Thyroid gland (tissue), 4 donors: ENCODE data around the gene OR1E2. TPM values are rescaled to one million over a fixed set of nuclear protein-coding genes. Genes with fewer than 3 reads are reported as not detected.
"Not testable (repeated sequence)": the region's sequence is repeated elsewhere in the genome, so short reads cannot be mapped to it uniquely, and the experiment has no call there.

Experiments used
- DNase-seq, 2 donors: peaks; one replicate each; pipeline ENCODE4 v3.0.0-alpha.2; 2019
- H3K27ac ChIP-seq, 3 donors: fragments of 200-600 bp; sonication (generic); 1 replicate in 2 of 3; 2 replicates in 1 of 3; pipeline ENCODE4 v1.5.1; 2016 to 2019; ENCODE audit warnings: mild to moderate bottlenecking in 1 of 3, moderate library complexity in 1 of 3
- H3K27me3 ChIP-seq: fragments of 200-600 bp; sonication (generic); one replicate; pipeline ENCODE4 v1.5.1; 2019
- H3K36me3 ChIP-seq, 2 donors: fragments of 200-600 bp; sonication (generic); one replicate each; pipeline ENCODE4 v1.5.1; 2016 to 2019
- H3K4me1 ChIP-seq, 2 donors: fragments of 200-600 bp; sonication (generic); one replicate each; pipeline ENCODE4 v1.5.1; 2017 to 2019
- H3K4me3 ChIP-seq, 3 donors: fragments of 200-600 bp; sonication (generic); replicated peaks in 1 of 3; 1 replicate in 2 of 3; 2 replicates in 1 of 3; pipeline ENCODE4 v1.5.1; 2016; ENCODE audit warnings: mild to moderate bottlenecking in 1 of 3
- H3K9me3 ChIP-seq: fragments of 200-600 bp; sonication (generic); one replicate; pipeline ENCODE4 v1.5.1; 2017
- POLR2A ChIP-seq, 2 donors: fragments of 450-650 bp; IDR thresholded peaks; one replicate each; pipeline ENCODE4 v1.6.1; 2017; ENCODE audit warnings: antibody characterized with exemption in 2 of 2, mild to moderate bottlenecking in 2 of 2, moderate library complexity in 1 of 2
- WGBS, 2 donors: methylation state at CpG; one replicate each; pipeline ENCODE4 v1.1.5; 2017; 5-methylcytosine and 5-hydroxymethylcytosine counted together
- intact Hi-C: fragments of 100-400 bp; cut with DNase I; formaldehyde crosslinking; loops from one replicate; pipeline ENCODE4 v1.15.1; 2023
- total RNA-seq, 4 donors: library from RNA; depleted of rRNA; stranded (reverse); fragments of >200 nt; gene quantifications; one replicate each; pipeline ENCODE4 v1.2.3, GENCODE V29; 2016
- TF ChIP-seq, protein P1 (sequence below), 6 experiments: fragments of 200-600 bp in 3 of 6; fragments of 450-650 bp in 3 of 6; sonication (generic) in 3 of 6; IDR thresholded peaks; one replicate each; pipeline ENCODE4 v1.5.1; 2016 to 2019; ENCODE audit warnings: antibody characterized with exemption in 6 of 6, mild to moderate bottlenecking in 2 of 6, inconsistent platforms in 1 of 6, moderate library complexity in 1 of 6

Gene OR1E2
- total RNA-seq, 4 donors from 2014 or later = not detected

DNA sequence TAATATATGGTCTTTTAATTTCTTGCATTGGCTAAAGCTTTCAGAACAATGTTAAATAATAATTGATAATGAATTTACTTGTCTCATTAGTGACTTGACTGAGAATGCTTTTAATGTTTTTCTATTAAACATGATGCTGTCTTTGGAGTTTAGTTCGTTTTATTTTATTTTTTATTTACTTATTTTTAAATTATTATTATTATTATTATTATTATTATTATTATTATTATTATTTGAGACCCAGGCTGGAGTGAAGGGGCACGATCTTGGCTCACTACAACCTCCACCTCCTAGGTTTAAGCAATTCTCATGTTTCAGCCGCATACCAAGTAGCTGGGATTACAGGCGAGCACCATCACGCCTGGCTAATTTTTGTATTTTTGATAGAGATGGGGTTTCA lies 18.0 kb downstream of the OR1E2 start:
- TF ChIP-seq, protein P1, sequence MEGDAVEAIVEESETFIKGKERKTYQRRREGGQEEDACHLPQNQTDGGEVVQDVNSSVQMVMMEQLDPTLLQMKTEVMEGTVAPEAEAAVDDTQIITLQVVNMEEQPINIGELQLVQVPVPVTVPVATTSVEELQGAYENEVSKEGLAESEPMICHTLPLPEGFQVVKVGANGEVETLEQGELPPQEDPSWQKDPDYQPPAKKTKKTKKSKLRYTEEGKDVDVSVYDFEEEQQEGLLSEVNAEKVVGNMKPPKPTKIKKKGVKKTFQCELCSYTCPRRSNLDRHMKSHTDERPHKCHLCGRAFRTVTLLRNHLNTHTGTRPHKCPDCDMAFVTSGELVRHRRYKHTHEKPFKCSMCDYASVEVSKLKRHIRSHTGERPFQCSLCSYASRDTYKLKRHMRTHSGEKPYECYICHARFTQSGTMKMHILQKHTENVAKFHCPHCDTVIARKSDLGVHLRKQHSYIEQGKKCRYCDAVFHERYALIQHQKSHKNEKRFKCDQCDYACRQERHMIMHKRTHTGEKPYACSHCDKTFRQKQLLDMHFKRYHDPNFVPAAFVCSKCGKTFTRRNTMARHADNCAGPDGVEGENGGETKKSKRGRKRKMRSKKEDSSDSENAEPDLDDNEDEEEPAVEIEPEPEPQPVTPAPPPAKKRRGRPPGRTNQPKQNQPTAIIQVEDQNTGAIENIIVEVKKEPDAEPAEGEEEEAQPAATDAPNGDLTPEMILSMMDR (IDR thresholded peaks at IDR 0.05) = no peak
- no peak for TF ChIP-seq POLR2A (IDR thresholded peaks at IDR 0.05)
- no peak for DNase-seq
- Histone ChIP-seq H3K9me3 (no peaks in the 10 kb centered on the region), H3K4me3 (no peak overlapping the region), H3K27me3 (no peaks in the 10 kb centered on the region), H3K27ac (no peak overlapping the region), H3K36me3 (no peaks in the 10 kb centered on the region), H3K4me1 (no peaks in the 10 kb centered on the region)
- WGBS, 2 donors = 40 to 47% methylated on average over 5 of the region's 5 CpGs
- intact Hi-C loops = no loop called here

DNA sequence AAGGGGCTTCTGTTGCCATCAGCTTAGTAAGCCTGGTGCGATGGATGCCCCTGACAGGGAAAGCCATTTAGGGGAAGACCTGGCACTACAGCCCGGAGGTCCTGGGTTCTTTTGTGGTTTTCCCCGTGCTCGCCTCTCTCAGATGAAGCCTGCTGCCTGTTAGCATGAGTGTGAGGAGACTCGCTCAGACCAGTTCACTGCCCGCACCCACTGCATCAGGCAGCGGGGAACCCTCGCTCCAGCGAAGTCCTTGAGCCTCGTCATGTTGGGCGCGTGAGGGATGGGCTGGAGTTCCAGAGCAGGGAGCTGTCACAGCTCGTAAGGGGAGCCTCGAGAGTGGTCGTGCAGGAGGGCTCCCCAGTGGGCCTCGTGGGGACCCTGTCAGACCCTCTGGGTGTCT lies 21.4 kb downstream of the OR1E2 start:
- H3K27ac ChIP-seq, intact Hi-C loops, H3K4me3 ChIP-seq, DNase-seq, H3K27me3 ChIP-seq, H3K9me3 ChIP-seq, H3K4me1 ChIP-seq, H3K36me3 ChIP-seq: not testable (repeated sequence)
- WGBS, 2 donors = no CpG with 5 or more reads among the region's 16 CpGs

DNA sequence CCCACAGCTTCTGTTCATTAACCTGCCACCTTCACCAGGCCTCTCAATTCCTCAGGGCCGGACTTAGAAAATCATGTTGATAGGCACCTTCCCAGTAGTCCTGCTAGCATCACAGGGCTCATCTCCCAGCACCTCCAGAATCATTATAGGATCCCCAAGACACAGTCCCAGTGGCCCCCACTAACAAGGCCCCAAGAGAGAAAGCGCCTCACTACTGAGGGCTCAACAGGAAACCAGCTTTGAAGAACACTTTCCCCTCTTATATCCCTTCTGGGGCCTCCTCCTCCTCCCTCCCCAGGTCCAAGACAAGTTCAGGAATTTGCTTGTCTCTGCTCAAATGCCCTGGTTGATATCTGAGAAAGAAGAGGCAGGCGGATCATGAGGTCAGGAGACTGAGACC lies 22.6 kb downstream of the OR1E2 start, which contains the start of gene OR3A3:
TSS of gene OR3A3 (plus strand) at position 301 of the 400 bp plus-strand sequence.
- TF ChIP-seq, protein P1 (IDR thresholded peaks at IDR 0.05) = no peak
- no peak for TF ChIP-seq POLR2A (IDR thresholded peaks at IDR 0.05)
- no peak for DNase-seq
- intact Hi-C loops = no loop called here
- no peak within 1 kb of the TSS for H3K27ac ChIP-seq
- no peaks in the 10 kb centered on the region for H3K9me3 ChIP-seq
- H3K36me3 ChIP-seq = no peaks in the 10 kb centered on the region
- WGBS, 2 donors = 81 to 86% methylated on average over 3 of the region's 3 CpGs
- H3K4me1 ChIP-seq = no peaks in the 10 kb centered on the region
- H3K27me3 ChIP-seq = no peaks in the 10 kb centered on the region
- H3K4me3 ChIP-seq = no peak within 1 kb of the TSS

DNA sequence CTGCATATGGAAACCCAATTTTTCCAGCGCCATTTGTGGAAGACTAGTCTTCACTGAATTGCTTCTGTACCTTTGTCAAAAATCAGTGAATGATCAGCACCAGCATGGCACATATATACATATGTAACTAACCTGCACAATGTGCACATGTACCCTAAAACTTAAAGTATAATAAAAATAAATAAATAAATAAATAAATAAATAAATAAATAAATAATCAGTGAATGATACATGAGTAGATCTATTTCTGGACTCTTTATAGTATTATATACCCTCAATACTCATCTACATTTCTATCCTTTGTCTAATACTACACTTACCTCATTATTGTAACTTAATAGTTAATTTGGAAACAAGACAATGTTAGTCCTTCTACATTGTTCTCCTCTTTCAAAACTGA lies 29.8 kb downstream of the OR1E2 start:
- H3K27me3 ChIP-seq, DNase-seq, H3K27ac ChIP-seq, H3K36me3 ChIP-seq, H3K4me1 ChIP-seq, H3K9me3 ChIP-seq, intact Hi-C loops, H3K4me3 ChIP-seq: not testable (repeated sequence)
- WGBS, 2 donors = 68 to 87% methylated on average over 1 of the region's 1 CpG

DNA sequence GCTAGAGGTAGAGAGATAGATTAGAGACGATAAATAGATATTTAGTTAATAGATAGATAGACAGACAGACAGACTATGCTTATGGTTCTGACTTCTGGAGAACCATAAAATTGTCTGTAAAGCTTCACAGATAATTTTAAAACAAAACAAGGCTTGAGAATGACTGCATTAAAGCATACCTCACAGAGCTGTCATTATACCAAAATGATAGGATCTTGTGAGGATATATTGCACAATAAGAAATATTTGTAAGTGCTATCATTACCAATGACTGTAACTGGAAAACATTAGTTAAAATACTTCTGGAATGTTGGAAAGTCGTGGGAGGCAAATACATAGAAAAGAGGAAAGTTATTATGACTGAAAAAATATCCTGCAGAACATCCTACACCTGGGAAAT lies 31.9 kb downstream of the OR1E2 start:
- no peak for TF ChIP-seq POLR2A (IDR thresholded peaks at IDR 0.05)
- TF ChIP-seq, protein P1 (IDR thresholded peaks at IDR 0.05) = no peak
- 54 to 60% methylated on average over 2 of the region's 2 CpGs for WGBS, 2 donors
- H3K4me1 ChIP-seq = no peaks in the 10 kb centered on the region
- no peak for DNase-seq
- intact Hi-C loops = no loop called here
- H3K27me3 ChIP-seq = no peaks in the 10 kb centered on the region
- H3K4me3 ChIP-seq = no peak overlapping the region
- no peaks in the 10 kb centered on the region for H3K9me3 ChIP-seq
- no peaks in the 10 kb centered on the region for H3K36me3 ChIP-seq
- H3K27ac ChIP-seq = no peak overlapping the region

DNA sequence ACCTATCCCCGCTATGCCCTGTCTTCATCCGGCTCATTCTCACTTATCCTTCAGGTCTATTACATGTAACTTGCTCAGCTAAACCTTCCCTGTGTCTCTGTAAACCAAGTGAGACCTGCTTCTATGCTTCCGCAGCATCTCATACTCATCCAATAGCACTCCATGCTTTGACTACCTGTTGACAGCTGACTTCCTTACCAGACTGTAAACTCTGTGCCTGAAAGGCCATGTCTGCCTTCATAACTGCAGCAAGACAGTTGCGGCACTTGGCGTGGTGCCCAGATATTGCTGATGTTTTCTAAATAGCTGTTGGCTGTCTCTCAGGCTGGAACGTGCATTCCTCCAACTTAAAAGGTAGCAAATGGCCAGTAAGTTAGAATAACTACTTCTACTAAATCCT lies 33.6 kb downstream of the OR1E2 start:
- Histone ChIP-seq H3K9me3 (no peaks in the 10 kb centered on the region), H3K27ac (no peak overlapping the region)
- WGBS, 2 donors = 54 to 62% methylated on average over 6 of the region's 6 CpGs

More for the DNA sequence above, 33.6 kb downstream of the OR1E2 start:
- Histone ChIP-seq H3K4me3 (no peak overlapping the region), H3K27me3 (no peaks in the 10 kb centered on the region), H3K36me3 (no peaks in the 10 kb centered on the region), H3K4me1 (no peaks in the 10 kb centered on the region)
- TF ChIP-seq, protein P1 (IDR thresholded peaks at IDR 0.05) = no peak
- no peak for TF ChIP-seq POLR2A (IDR thresholded peaks at IDR 0.05)
- intact Hi-C loops = no loop called here
- DNase-seq = no peak
